T-helper 17 cell (primary cell): Measurements from ENCODE around the gene SIK3. TPM values are rescaled to one million over a fixed set of nuclear protein-coding genes. Genes with fewer than 3 reads are reported as not detected.

ENCODE experiments used
- ATAC-seq: fragments of 150-1000 bp; cut with Tn5 transposase; 2 replicates; pipeline ENCODE4 v1.10.0; 2021; ENCODE audit warnings: mild to moderate bottlenecking, moderate library complexity
- DNase-seq, 3 donors: peaks; one replicate each; pipeline versions ENCODE4 v3.0.0 to v3.0.0-alpha.2; 2020 to 2021
- H3K9me3 ChIP-seq: one replicate; pipeline ENCODE4 v1.7.0; 2013; ENCODE audit warnings: low read length, mild to moderate bottlenecking; ENCODE audit not compliant: control insufficient read depth, poor library complexity, severe bottlenecking
- H3K27ac Mint-ChIP-seq: one replicate; pipeline ENCODE4 v1.8.0; 2022; ENCODE audit warnings: mild to moderate bottlenecking, moderate library complexity, mixed read lengths
- H3K27me3 Mint-ChIP-seq: one replicate; pipeline ENCODE4 v1.8.0; 2022; ENCODE audit warnings: mixed read lengths
- H3K36me3 Mint-ChIP-seq: one replicate; pipeline ENCODE4 v1.8.0; 2022; ENCODE audit warnings: low read depth, mixed read lengths
- H3K4me1 Mint-ChIP-seq: one replicate; pipeline ENCODE4 v1.8.0; 2022; ENCODE audit warnings: mild to moderate bottlenecking, mixed read lengths
- H3K4me3 Mint-ChIP-seq: one replicate; pipeline ENCODE4 v1.8.0; 2022; ENCODE audit warnings: mild to moderate bottlenecking, moderate library complexity, mixed read lengths
- total RNA-seq, 4 donors: library from RNA in 2 of 4; stranded (reverse) in 2 of 4; gene quantifications; one replicate each; pipeline ENCODE4 v1.2.3 and lab custom pipeline; 2022 to 2026

Gene SIK3
- total RNA-seq, 2 donors from 2014 or later, result 82.7 to 87.5 TPM

- Mint-ChIP-seq H3K4me1 (peaks cover 47% of the 10 kb centered on the region), H3K4me3 (no peak overlapping the region), H3K27me3 (no peaks in the 10 kb centered on the region), H3K36me3 (no peaks in the 10 kb centered on the region), H3K27ac (no peak overlapping the region)
- no peaks in the 10 kb centered on the region for H3K9me3 ChIP-seq
- ATAC-seq (no peak), DNase-seq (no peak)
Observed at GRCh38 chr11:117080370-117080769, 17.9 kb downstream of the SIK3 start.

- H3K9me3 ChIP-seq, result no peaks in the 10 kb centered on the region
- peak overlapping the region; percentile 70 for H3K27ac Mint-ChIP-seq
- no peaks in the 10 kb centered on the region for H3K27me3 Mint-ChIP-seq
- no peak for DNase-seq
- H3K36me3 Mint-ChIP-seq, result no peaks in the 10 kb centered on the region
- H3K4me3 Mint-ChIP-seq, result no peak overlapping the region
- peaks cover 43% of the 10 kb centered on the region for H3K4me1 Mint-ChIP-seq
- no peak for ATAC-seq
Observed at GRCh38 chr11:117076941-117077691, 21.1 kb downstream of the SIK3 start.

GRCh38 chr11:117075186-117075585 lies 23.0 kb downstream of the SIK3 start:
- ATAC-seq (no peak), DNase-seq (no peak)
- Mint-ChIP-seq H3K27me3 (no peaks in the 10 kb centered on the region), H3K27ac (peak overlapping the region; percentile 70), H3K4me3 (peak overlapping the region; percentile 45), H3K36me3 (no peaks in the 10 kb centered on the region), H3K4me1 (peaks cover 38% of the 10 kb centered on the region)
- H3K9me3 ChIP-seq, result no peaks in the 10 kb centered on the region

- peak overlapping the region; percentile 66 for H3K4me3 Mint-ChIP-seq
- H3K4me1 Mint-ChIP-seq, result peaks cover 44% of the 10 kb centered on the region
- H3K36me3 Mint-ChIP-seq, result peaks cover 2% of the 10 kb centered on the region
- H3K9me3 ChIP-seq, result no peaks in the 10 kb centered on the region
- no peak overlapping the region for H3K27ac Mint-ChIP-seq
- no peak for ATAC-seq
- DNase-seq, result no peak
- no peaks in the 10 kb centered on the region for H3K27me3 Mint-ChIP-seq
Observed at GRCh38 chr11:117074119-117074518, 24.1 kb downstream of the SIK3 start.

- H3K9me3 ChIP-seq, result no peaks in the 10 kb centered on the region
- Mint-ChIP-seq H3K4me3 (peak overlapping the region; percentile 66), H3K27me3 (no peaks in the 10 kb centered on the region), H3K4me1 (peaks cover 42% of the 10 kb centered on the region), H3K36me3 (peaks cover 2% of the 10 kb centered on the region), H3K27ac (no peak overlapping the region)
- DNase-seq (no peak), ATAC-seq (peak; percentile 2)
Observed at GRCh38 chr11:117073539-117073938, 24.7 kb downstream of the SIK3 start.

GRCh38 chr11:117072517-117073461 lies 25.4 kb downstream of the SIK3 start:
- Mint-ChIP-seq H3K36me3 (peaks cover 2% of the 10 kb centered on the region), H3K27me3 (no peaks in the 10 kb centered on the region), H3K27ac (no peak overlapping the region), H3K4me3 (peak overlapping the region; percentile 50), H3K4me1 (peaks cover 38% of the 10 kb centered on the region)
- no peak for DNase-seq
- peak; percentile 40 for ATAC-seq
- no peaks in the 10 kb centered on the region for H3K9me3 ChIP-seq

GRCh38 chr11:117071344-117071787 lies 26.9 kb downstream of the SIK3 start:
- Mint-ChIP-seq H3K36me3 (peaks cover 2% of the 10 kb centered on the region), H3K27me3 (no peaks in the 10 kb centered on the region), H3K27ac (peak overlapping the region; percentile 37), H3K4me3 (no peak overlapping the region), H3K4me1 (peaks cover 42% of the 10 kb centered on the region)
- DNase-seq (no peak), ATAC-seq (no peak)
- H3K9me3 ChIP-seq, result no peaks in the 10 kb centered on the region

GRCh38 chr11:117070016-117070415 lies 28.2 kb downstream of the SIK3 start:
- H3K9me3 ChIP-seq, result no peaks in the 10 kb centered on the region
- Mint-ChIP-seq H3K27me3 (no peaks in the 10 kb centered on the region), H3K4me3 (peak overlapping the region; percentile 53), H3K4me1 (peaks cover 40% of the 10 kb centered on the region), H3K36me3 (peaks cover 2% of the 10 kb centered on the region), H3K27ac (peak overlapping the region; percentile 61)
- ATAC-seq, result no peak
- no peak for DNase-seq

- H3K9me3 ChIP-seq, result no peaks in the 10 kb centered on the region
- DNase-seq (no peak), ATAC-seq (no peak)
- H3K36me3 Mint-ChIP-seq, result peaks cover 2% of the 10 kb centered on the region
- H3K27ac Mint-ChIP-seq, result no peak overlapping the region
- H3K27me3 Mint-ChIP-seq, result no peaks in the 10 kb centered on the region
- H3K4me3 Mint-ChIP-seq, result peak overlapping the region; percentile 10
- peaks cover 41% of the 10 kb centered on the region for H3K4me1 Mint-ChIP-seq
Observed at GRCh38 chr11:117068303-117068860, 29.8 kb downstream of the SIK3 start.

- DNase-seq (no peak), ATAC-seq (no peak)
- H3K4me3 Mint-ChIP-seq, result no peak overlapping the region
- H3K4me1 Mint-ChIP-seq, result peaks cover 43% of the 10 kb centered on the region
- H3K27me3 Mint-ChIP-seq, result no peaks in the 10 kb centered on the region
- H3K36me3 Mint-ChIP-seq, result peaks cover 2% of the 10 kb centered on the region
- no peaks in the 10 kb centered on the region for H3K9me3 ChIP-seq
- peak overlapping the region; percentile 70 for H3K27ac Mint-ChIP-seq
Observed at GRCh38 chr11:117066959-117067358, 31.3 kb downstream of the SIK3 start.

GRCh38 chr11:117064275-117064674 lies 34.0 kb downstream of the SIK3 start:
- no peaks in the 10 kb centered on the region for H3K27me3 Mint-ChIP-seq
- DNase-seq (no peak), ATAC-seq (no peak)
- H3K27ac Mint-ChIP-seq, result peak overlapping the region; percentile 88
- H3K36me3 Mint-ChIP-seq, result no peaks in the 10 kb centered on the region
- H3K4me1 Mint-ChIP-seq, result peaks cover 51% of the 10 kb centered on the region
- H3K9me3 ChIP-seq, result no peaks in the 10 kb centered on the region
- H3K4me3 Mint-ChIP-seq, result peak overlapping the region; percentile 74

- no peak for ATAC-seq
- Mint-ChIP-seq H3K27me3 (no peaks in the 10 kb centered on the region), H3K27ac (no peak overlapping the region), H3K36me3 (peaks cover 2% of the 10 kb centered on the region), H3K4me1 (peaks cover 60% of the 10 kb centered on the region), H3K4me3 (no peak overlapping the region)
- H3K9me3 ChIP-seq, result no peaks in the 10 kb centered on the region
- no peak for DNase-seq
Observed at GRCh38 chr11:117062498-117062897, 35.7 kb downstream of the SIK3 start.

GRCh38 chr11:117061256-117061655 lies 37.0 kb downstream of the SIK3 start:
- no peaks in the 10 kb centered on the region for H3K27me3 Mint-ChIP-seq
- ATAC-seq (no peak), DNase-seq (no peak)
- H3K36me3 Mint-ChIP-seq, result peaks cover 2% of the 10 kb centered on the region
- no peak overlapping the region for H3K27ac Mint-ChIP-seq
- H3K9me3 ChIP-seq, result no peaks in the 10 kb centered on the region
- H3K4me1 Mint-ChIP-seq, result peaks cover 54% of the 10 kb centered on the region
- H3K4me3 Mint-ChIP-seq, result no peak overlapping the region
